VCaP (cell line): Measurements from ENCODE around the gene TRMU.

ENCODE experiments used
- H3K27ac ChIP-seq: fragments of 450-650 bp; 2 replicates; pipeline ENCODE4 v1.5.1; 2017
- CTCF ChIP-seq: fragments of 450-650 bp; conservative IDR thresholded peaks from 2 replicates; pipeline ENCODE4 v1.5.1; 2017; ENCODE audit warnings: mild to moderate bottlenecking, moderate library complexity

Gene TRMU

DNA sequence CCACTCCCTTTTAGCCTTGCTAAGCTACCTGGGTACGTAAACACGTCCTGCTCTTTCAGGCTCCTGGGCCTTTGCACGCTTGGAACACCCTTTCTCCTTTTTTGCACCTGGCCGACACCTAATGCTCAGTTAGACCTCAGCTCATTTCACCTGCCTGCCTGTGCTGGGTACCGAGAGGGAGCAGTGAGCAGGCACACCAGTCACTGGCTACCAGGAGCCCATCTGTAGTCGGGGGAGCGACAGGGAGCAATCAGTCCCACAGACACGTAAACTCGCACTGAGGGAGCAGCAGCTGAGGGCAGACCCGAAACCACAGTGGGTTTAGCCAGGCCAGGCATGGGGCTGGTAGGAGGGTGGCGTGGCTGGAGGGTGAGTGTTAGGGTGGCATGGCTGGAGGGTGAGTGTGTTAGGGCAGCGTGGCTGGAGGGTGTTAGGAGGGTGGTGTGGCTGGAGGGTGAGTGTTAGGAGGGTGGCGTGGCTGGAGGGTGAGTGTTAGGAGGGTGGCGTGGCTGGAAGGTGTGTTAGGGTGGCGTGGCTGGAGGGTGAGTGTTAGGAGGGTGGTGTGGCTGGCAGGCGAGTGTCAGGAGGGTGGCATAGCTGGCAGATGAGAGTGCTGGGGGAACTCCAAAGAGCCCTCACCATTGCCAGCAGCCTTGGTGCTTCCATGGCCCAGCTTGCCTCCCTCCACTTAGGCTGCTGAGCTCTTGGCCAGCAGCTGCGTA is 45.2 kb upstream of the TRMU start:
- no peak overlapping the region for H3K27ac ChIP-seq
- no peak for TF ChIP-seq CTCF

- no peak for TF ChIP-seq CTCF
- no peak overlapping the region for H3K27ac ChIP-seq
These were observed 44.4 kb upstream of the TRMU start for GRCh38 chr22:46290843-46291785.

DNA sequence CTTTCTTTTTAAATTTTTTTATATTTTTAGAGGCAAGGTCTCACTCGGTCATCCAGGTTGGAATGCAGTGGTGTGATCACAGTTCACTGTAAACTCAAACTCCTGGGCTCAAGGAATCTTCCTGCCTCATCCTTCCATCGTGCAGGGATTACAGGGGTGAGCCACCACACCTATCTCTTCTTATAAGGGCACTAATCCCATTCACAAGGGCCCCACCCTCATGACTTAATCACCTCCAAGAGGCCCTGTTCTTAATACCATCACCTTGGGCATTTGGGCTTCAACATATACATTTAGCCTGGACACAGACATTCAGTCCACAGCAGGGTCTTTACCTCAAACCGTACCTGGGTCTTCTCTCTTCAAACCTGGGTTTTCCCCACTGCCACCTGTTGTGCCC is 43.3 kb upstream of the TRMU start:
- no peak for TF ChIP-seq CTCF
- no peak overlapping the region for H3K27ac ChIP-seq

DNA sequence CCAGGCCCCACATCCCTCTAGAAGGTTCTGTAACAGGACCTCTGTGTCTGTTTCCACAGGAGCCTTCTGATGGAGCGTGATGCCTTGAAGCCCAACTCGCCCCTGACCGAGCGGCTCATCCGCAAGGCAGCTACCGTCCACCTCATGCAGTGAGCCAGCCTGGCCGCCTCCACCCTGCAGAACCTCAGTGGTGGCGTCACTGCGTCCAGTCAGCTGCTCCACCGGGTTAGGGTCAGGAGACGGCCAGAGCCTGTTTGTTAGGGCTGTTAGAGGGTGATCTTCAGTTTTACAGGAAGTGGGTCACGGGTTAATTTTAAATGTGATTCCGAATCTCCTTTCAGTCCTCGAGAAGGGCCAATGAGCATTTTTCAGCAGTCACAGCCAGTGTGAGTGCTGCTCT is 42.8 kb upstream of the TRMU start:
- no peak overlapping the region for H3K27ac ChIP-seq
- TF ChIP-seq CTCF, result no peak

- TF ChIP-seq CTCF, result no peak
- no peak overlapping the region for H3K27ac ChIP-seq
These were observed 41.8 kb upstream of the TRMU start for GRCh38 chr22:46293577-46294260.

DNA sequence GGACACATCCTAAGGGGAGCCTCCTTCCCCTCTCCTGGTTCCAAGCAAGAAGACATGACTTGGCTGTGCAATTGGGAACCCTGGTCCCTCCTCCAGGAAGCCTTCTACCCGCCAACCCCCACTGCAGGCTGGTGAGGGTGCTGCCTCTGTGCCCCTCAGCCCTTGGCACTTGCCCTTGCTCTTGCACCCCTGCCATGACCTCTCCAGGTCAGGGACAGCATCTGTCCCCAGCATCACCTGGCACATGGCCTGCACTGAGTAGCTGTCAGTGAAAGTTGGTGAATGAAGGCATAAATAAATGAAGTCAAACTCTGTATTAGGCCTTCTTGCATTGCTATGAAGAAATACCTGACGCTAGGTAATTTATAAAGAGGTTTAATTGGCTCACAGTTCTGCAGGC is 40.7 kb upstream of the TRMU start:
- H3K27ac ChIP-seq, result no peak overlapping the region
- TF ChIP-seq CTCF, result no peak

DNA sequence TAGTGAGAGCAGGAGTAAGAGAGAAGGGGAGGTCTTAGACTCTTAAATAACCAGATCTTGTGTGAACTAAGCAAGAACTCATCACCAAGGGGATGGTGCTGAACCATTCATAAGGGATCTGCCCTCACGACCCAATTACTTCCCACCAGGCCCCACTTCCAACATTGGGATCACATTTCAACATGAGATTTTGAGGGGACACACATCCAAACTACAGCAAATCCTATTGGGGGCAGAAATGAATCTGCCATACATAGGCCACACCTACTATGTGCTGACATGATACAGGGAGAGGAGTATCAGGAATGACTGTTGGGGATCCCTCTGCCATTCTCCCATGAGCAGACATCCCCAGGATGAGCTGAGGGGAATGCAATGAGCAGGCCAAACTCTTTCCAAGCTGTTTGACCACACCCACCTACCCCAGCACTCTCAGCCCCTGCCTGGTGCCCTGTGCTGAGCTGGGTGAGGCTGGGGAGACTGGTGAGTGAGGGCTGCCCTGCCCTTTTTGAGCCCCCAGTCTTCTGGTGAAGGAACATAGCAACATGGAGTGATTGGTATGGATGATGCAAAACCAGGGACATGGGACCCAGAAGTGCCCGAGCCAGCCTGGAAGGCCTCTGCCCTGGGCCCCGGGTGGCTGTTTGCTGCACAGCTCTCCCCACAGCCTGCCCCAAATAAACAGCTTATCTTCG is 40.1 kb upstream of the TRMU start:
- H3K27ac ChIP-seq, result peak overlapping the region; percentile 84
- no peak for TF ChIP-seq CTCF
